Measurements from ENCODE around the gene NCK2. TPM values are rescaled to one million over a fixed set of nuclear protein-coding genes. Genes with fewer than 3 reads are reported as not detected.

Gene NCK2
- total RNA-seq, 1 experiment from 2014 or later = 26.7 TPM

- H3K36me3 ChIP-seq (ENCODE audit: control insufficient read depth in 1 of 2, insufficient read depth in 2 of 2, low read length in 2 of 2) = no peaks in the 10 kb centered on the region
- POLR2A ChIA-PET = no interaction called here
- H3K27me3 ChIP-seq (ENCODE audit: insufficient read depth, low read length) = peaks cover 38% of the 10 kb centered on the region
- H3K9ac ChIP-seq (ENCODE audit: low read length) = no peak overlapping the region
- no peaks in the 10 kb centered on the region for H3K4me1 ChIP-seq (ENCODE audit: control insufficient read depth in 1 of 2, insufficient read depth in 2 of 2, low read length in 2 of 2)
- H3K79me2 ChIP-seq (ENCODE audit: insufficient read depth, low read length) = no peaks in the 10 kb centered on the region
- no peaks in the 10 kb centered on the region for H3K9me3 ChIP-seq (ENCODE audit: control insufficient read depth in 1 of 2, insufficient read depth in 1 of 2, low read depth in 1 of 2, low read length in 2 of 2)
- ATAC-seq (no peak), DNase-seq (ENCODE audit: low read depth, low spot score) (no peak)
- H4K20me1 ChIP-seq (ENCODE audit: insufficient read depth) = no peaks in the 10 kb centered on the region
- H2AFZ ChIP-seq (ENCODE audit: low read depth, low read length, poor library complexity, severe bottlenecking) = no peak overlapping the region
- no peak overlapping the region for H3K4me3 ChIP-seq (replicated peaks in 1 of 2; ENCODE audit: low read depth in 1 of 2, low read length in 2 of 2)
- H3K27ac ChIP-seq (ENCODE audit: low read depth, low read length) = no peak overlapping the region
- intact Hi-C loops (cut with micrococcal nuclease) = no loop called here
- RAD21 ChIA-PET (ENCODE audit: low non-redundant PET in 1 of 2, low total read pairs in 2 of 2, uncharacterized antibody in 2 of 2, unreplicated experiment in 2 of 2) = no interaction called here
- BruUV-seq (replicated peaks) = no TSS peak
- no peaks in the 10 kb centered on the region for H3K9me2 ChIP-seq (ENCODE audit: insufficient read depth)
- CTCF ChIA-PET = no interaction called here
- no peak overlapping the region for H3K4me2 ChIP-seq (ENCODE audit: low read length)
- TF ChIP-seq ZNF274 (IDR thresholded peaks at IDR 0.05; ENCODE audit: low read depth, low read length) = no peak
- TF ChIP-seq POLR2AphosphoS5 (IDR thresholded peaks at IDR 0.05; ENCODE audit: low read depth, low read length) = no peak
These were observed 45.9 kb upstream of the NCK2 start for GRCh38 chr2:105698820-105699219.

- H3K4me3 ChIP-seq (replicated peaks in 1 of 2; ENCODE audit: low read depth in 1 of 2, low read length in 2 of 2) = no peak overlapping the region
- ChIA-PET CTCF (no interaction called here), RAD21 (ENCODE audit: low non-redundant PET in 1 of 2, low total read pairs in 2 of 2, uncharacterized antibody in 2 of 2, unreplicated experiment in 2 of 2) (no interaction called here), POLR2A (no interaction called here)
- H3K9ac ChIP-seq (ENCODE audit: low read length) = no peak overlapping the region
- no peaks in the 10 kb centered on the region for H3K9me2 ChIP-seq (ENCODE audit: insufficient read depth)
- no peaks in the 10 kb centered on the region for H3K9me3 ChIP-seq (ENCODE audit: control insufficient read depth in 1 of 2, insufficient read depth in 1 of 2, low read depth in 1 of 2, low read length in 2 of 2)
- DNase-seq (ENCODE audit: low read depth, low spot score) = no peak
- no peaks in the 10 kb centered on the region for H3K4me1 ChIP-seq (ENCODE audit: control insufficient read depth in 1 of 2, insufficient read depth in 2 of 2, low read length in 2 of 2)
- no peak for TF ChIP-seq SIN3A (IDR thresholded peaks at IDR 0.05; ENCODE audit: low read depth)
- peaks cover 38% of the 10 kb centered on the region for H3K27me3 ChIP-seq (ENCODE audit: insufficient read depth, low read length)
- intact Hi-C loops (cut with micrococcal nuclease) = no loop called here
- no peaks in the 10 kb centered on the region for H3K79me2 ChIP-seq (ENCODE audit: insufficient read depth, low read length)
- no peak for ATAC-seq
- H4K20me1 ChIP-seq (ENCODE audit: insufficient read depth) = no peaks in the 10 kb centered on the region
- H3K4me2 ChIP-seq (ENCODE audit: low read length) = no peak overlapping the region
- BruUV-seq (replicated peaks) = no TSS peak
- no peak overlapping the region for H2AFZ ChIP-seq (ENCODE audit: low read depth, low read length, poor library complexity, severe bottlenecking)
- H3K36me3 ChIP-seq (ENCODE audit: control insufficient read depth in 1 of 2, insufficient read depth in 2 of 2, low read length in 2 of 2) = no peaks in the 10 kb centered on the region
- H3K27ac ChIP-seq (ENCODE audit: low read depth, low read length) = no peak overlapping the region
These were observed 43.7 kb upstream of the NCK2 start for GRCh38 chr2:105701042-105701441.

GRCh38 chr2:105708697-105709096 is 36.0 kb upstream of the NCK2 start:
- Histone ChIP-seq H3K27me3 (ENCODE audit: insufficient read depth, low read length) (peaks cover 32% of the 10 kb centered on the region), H3K27ac (ENCODE audit: low read depth, low read length) (no peak overlapping the region), H3K9me3 (ENCODE audit: control insufficient read depth in 1 of 2, insufficient read depth in 1 of 2, low read depth in 1 of 2, low read length in 2 of 2) (no peaks in the 10 kb centered on the region), H3K9me2 (ENCODE audit: insufficient read depth) (no peaks in the 10 kb centered on the region), H3K36me3 (ENCODE audit: control insufficient read depth in 1 of 2, insufficient read depth in 2 of 2, low read length in 2 of 2) (no peaks in the 10 kb centered on the region), H3K9ac (ENCODE audit: low read length) (no peak overlapping the region), H3K4me2 (ENCODE audit: low read length) (no peak overlapping the region), H4K20me1 (ENCODE audit: insufficient read depth) (no peaks in the 10 kb centered on the region), H3K4me3 (replicated peaks in 1 of 2; ENCODE audit: low read depth in 1 of 2, low read length in 2 of 2) (no peak overlapping the region), H3K4me1 (ENCODE audit: control insufficient read depth in 1 of 2, insufficient read depth in 2 of 2, low read length in 2 of 2) (0 out of 4 replicates have a peak, but pooled peaks cover 0 to 4% of the 10 kb centered on the region in 2 experiments), H3K79me2 (ENCODE audit: insufficient read depth, low read length) (no peaks in the 10 kb centered on the region), H2AFZ (ENCODE audit: low read depth, low read length, poor library complexity, severe bottlenecking) (no peak overlapping the region)
- ATAC-seq = no peak
- POLR2A ChIA-PET = no interaction called here
- CTCF ChIA-PET = no interaction called here
- no peak for TF ChIP-seq CEBPB (IDR thresholded peaks at IDR 0.05; ENCODE audit: low read depth)
- no peak for TF ChIP-seq EZH2phosphoT487 (IDR thresholded peaks at IDR 0.05; ENCODE audit: borderline replicate concordance)
- no peak for TF ChIP-seq TCF7L2 (IDR thresholded peaks at IDR 0.05; ENCODE audit: borderline replicate concordance, extremely low read depth, insufficient read depth, insufficient read length)
- no peak for TF ChIP-seq ZFX (IDR thresholded peaks at IDR 0.05)
- no peak for TF ChIP-seq SRF (IDR thresholded peaks at IDR 0.05; ENCODE audit: low read depth)
- TF ChIP-seq ATF3 (IDR thresholded peaks at IDR 0.05) = no peak
- no peak for TF ChIP-seq SIN3A (IDR thresholded peaks at IDR 0.05; ENCODE audit: low read depth)
- TF ChIP-seq POLR2A (IDR thresholded peaks at IDR 0.05; ENCODE audit: borderline replicate concordance, extremely low read depth, insufficient read depth, insufficient read length) = no peak
- TF ChIP-seq ZNF274 (IDR thresholded peaks at IDR 0.05; ENCODE audit: low read depth, low read length) = no peak
- no peak for DNase-seq (ENCODE audit: low read depth, low spot score)
- RAD21 ChIA-PET (ENCODE audit: low non-redundant PET in 1 of 2, low total read pairs in 2 of 2, uncharacterized antibody in 2 of 2, unreplicated experiment in 2 of 2) = no interaction called here
- no TSS peak for BruUV-seq (replicated peaks)
- intact Hi-C loops (cut with micrococcal nuclease) = no loop called here
